Muscle layer of colon (tissue), 2 donors: ENCODE measurements around the gene MUC2.

ENCODE experiments used
- H3K27ac ChIP-seq: one replicate; pipeline ENCODE4 v1.7.0; 2013; ENCODE audit warnings: low read depth, mild to moderate bottlenecking, low read length, moderate library complexity
- H3K27me3 ChIP-seq, 2 donors: one replicate each; pipeline ENCODE4 v1.7.0; 2013; ENCODE audit warnings: low read length in 2 of 2, mild to moderate bottlenecking in 2 of 2; ENCODE audit not compliant: insufficient read depth in 2 of 2, control insufficient read depth in 1 of 2
- H3K36me3 ChIP-seq: one replicate; pipeline ENCODE4 v1.7.0; 2013; ENCODE audit warnings: mild to moderate bottlenecking, low read length; ENCODE audit not compliant: insufficient read depth
- H3K4me1 ChIP-seq: one replicate; pipeline ENCODE4 v1.7.0; 2013; ENCODE audit warnings: mild to moderate bottlenecking, low read length; ENCODE audit not compliant: insufficient read depth
- H3K4me3 ChIP-seq, 2 donors: one replicate each; pipeline ENCODE4 v1.7.0; 2013; ENCODE audit warnings: low read length in 2 of 2, low read depth in 1 of 2, mild to moderate bottlenecking in 1 of 2, moderate library complexity in 1 of 2
- H3K9ac ChIP-seq: one replicate; pipeline ENCODE4 v1.7.0; 2013; ENCODE audit warnings: low read length
- H3K9me3 ChIP-seq: one replicate; pipeline ENCODE4 v1.7.0; 2013; ENCODE audit warnings: mild to moderate bottlenecking, low read length
- donor health status: abdominal sarcoma.
- donor health status: Adenocarcinoma of cecum.

MUC2 gene

DNA sequence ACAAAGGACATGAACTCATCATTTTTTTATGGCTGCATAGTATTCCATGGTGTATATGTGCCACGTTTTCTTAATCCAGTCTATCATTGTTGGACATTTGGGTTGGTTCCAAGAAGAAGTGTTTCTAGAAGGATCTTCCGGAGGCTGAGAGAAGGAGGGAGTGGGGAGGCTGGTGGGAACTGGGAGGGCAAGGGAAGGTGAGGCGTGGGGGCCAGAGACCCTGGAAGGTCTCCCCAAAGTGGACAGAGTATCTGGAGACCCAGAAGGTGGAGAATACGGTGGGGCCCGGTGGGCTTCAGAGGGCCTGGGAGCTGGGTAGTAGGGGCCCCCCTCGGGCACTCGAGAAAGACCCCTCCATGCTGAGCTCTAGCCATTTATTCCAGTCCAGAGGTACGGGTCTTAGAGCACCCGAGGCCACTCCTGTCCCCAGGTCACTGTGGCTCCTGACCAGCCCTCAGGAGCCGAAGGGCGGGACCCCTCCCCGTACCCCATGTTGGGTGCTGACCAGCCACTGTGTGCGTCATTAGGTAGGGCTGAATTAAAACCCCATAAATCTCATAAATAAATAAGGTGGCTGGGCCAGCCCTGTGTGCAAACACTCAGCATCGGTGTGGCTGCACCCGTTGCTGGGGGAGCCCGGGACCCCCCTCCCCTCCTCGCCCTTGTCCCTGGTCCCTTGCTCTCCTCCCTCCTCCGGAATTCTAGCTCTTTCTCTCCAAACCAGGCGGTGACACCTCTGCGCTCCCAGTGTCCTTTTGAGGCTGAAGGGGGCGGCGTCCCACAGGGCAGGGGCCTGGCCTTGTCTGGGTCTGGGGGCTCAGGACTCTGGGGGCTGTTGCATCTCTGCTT lies 44.3 kb downstream of the MUC2 start:
- no peaks in the 10 kb centered on the region for H3K9me3 ChIP-seq
- H3K4me1 ChIP-seq, result no peaks in the 10 kb centered on the region
- H3K27me3 ChIP-seq, result peaks cover 0 to 31% of the 10 kb centered on the region in 2 donors
- H3K27ac ChIP-seq, result no peak overlapping the region
- H3K36me3 ChIP-seq, result no peaks in the 10 kb centered on the region
- H3K9ac ChIP-seq, result no peak overlapping the region
- H3K4me3 ChIP-seq, result no peak overlapping the region

DNA sequence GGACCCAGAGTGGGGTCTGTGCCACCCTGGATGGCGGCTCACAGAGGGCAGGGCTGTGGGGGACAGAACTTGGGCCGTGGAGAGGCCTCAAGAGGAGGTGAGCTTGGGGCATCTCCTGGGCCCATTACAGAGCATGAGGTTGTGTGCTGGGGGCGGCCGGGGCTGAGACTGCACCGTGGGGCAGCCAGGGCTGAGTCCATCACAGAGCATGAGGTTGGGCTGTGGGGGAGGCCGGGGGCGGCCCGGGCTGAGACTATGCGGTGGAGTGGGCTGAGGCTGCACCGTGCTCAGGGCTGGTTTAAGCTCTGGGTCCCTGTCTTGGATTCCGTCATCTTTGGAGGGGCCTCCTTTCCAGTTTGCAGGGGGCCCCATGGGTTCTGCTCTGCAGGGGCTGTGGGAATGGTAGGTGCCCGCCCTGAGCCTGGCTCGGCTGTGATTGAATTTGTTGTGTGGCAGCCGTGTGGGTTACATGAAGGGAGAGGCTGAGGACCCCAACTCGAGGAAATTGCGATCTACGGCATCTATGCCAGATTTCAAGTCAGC lies 45.0 kb downstream of the MUC2 start:
- no peaks in the 10 kb centered on the region for H3K36me3 ChIP-seq
- no peak overlapping the region for H3K27ac ChIP-seq
- no peak overlapping the region for H3K4me3 ChIP-seq
- H3K4me1 ChIP-seq, result no peaks in the 10 kb centered on the region
- H3K9me3 ChIP-seq, result no peaks in the 10 kb centered on the region
- no peak overlapping the region for H3K9ac ChIP-seq
- peaks cover 0 to 31% of the 10 kb centered on the region in 2 donors for H3K27me3 ChIP-seq

DNA sequence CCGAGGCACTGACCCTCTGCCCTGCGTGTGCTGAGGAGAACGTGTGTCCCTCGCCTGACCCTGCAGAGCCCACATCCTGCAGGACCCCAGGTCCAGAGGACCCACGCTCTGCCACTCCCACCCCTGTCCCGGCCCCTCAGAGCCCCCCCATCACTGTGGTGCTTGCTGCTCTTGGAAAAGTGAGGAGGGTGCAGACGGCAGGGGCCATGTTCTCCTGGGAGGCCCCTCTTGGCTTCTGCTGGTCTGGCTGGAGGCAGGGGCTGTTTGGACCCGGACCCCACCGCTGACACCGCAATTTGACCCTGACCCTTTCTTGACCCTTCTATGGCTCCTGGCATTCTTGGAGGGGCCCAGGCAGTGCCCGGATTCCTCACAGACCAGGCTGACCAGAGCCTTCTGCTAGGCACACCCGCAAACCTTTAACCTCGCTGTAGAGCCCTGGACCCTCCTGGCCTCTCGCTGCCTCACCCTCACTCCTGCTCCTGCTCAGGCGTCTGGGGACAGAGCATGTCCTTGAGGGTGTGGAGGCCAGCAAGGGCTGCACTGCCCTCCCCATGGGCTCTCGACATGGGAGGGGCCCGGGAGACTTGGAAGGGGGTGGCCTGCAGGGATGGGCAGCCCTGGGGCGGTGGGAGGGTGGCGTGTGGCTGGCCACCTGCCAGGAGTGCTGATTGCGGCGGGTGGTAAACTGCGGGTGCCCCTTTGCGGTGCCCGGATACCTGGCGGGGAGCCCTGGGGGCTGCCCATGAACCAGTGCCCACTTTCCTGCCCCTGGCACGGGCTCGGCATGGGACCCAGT lies 46.1 kb downstream of the MUC2 start:
- Histone ChIP-seq H3K9me3 (no peaks in the 10 kb centered on the region), H3K4me3 (no peak overlapping the region), H3K27me3 (peaks cover 0 to 31% of the 10 kb centered on the region in 2 donors), H3K27ac (no peak overlapping the region), H3K4me1 (no peaks in the 10 kb centered on the region), H3K9ac (no peak overlapping the region), H3K36me3 (no peaks in the 10 kb centered on the region)

DNA sequence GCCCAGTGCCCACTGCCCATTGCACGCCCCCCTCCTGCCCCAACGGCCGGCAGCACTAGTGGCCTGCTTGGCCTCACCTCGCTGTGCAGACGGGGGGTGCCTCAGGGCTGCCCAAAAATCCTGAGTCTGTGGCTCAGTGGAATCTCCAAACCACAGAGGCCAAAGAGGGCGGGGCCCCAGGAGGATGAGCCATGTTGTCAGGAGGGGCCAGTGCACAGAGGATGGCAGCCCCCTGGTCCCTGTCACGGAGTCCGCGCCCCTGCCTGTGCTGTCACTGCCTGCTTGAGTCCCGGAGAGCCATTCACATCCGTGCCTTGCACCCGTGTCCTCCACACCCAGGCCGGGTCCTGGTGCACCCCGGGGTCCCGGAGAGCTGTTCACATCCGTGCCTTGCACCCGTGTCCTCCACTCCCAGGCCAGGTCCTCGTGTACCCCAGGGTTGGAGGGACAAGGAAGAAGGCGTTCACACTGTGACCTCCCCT lies 46.7 kb downstream of the MUC2 start:
- Histone ChIP-seq H3K4me1 (no peaks in the 10 kb centered on the region), H3K27me3 (peaks cover 0 to 31% of the 10 kb centered on the region in 2 donors), H3K36me3 (no peaks in the 10 kb centered on the region), H3K9ac (no peak overlapping the region), H3K4me3 (no peak overlapping the region), H3K9me3 (no peaks in the 10 kb centered on the region), H3K27ac (no peak overlapping the region)

DNA sequence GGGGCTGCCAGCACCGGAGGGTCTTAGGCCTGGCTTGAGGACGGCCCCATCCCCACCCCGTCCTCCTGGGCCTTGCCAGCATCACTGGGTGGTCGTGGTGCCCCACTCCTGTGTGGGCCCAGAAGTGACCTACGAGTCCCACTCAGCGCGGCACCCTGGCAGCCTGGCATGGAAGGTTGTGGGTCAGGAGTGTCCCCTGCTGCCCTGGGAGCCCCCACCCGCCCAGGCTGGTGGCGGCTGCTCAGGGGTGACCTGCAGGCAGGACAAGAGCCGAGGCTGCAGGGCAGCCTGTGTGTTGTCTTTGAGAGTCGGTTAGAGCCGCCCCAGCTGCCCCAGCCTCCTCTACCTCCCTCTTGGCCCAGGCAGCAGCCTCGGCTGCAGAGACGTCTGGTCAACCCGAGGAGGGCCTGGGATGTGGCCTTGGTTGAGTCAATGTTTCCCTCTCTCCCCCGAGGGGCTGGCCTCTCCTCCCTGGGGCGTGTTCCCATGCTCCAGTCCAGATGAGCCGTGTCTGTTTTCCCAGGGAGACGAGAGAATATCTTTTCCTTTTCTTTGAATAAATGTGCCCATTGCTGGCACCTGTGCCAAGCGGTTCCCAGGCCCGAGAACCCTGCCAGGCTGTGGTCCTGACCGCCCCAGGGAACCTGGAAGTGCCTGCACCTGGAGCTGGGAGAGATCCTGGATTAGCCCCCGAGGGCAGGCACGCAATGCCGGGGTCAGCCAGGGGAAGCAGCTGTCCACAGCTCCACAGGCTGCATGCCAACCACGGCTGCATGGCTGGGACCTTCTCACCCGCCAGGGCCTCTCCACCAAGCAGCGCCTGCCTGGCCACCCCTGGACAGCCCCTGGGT lies 47.4 kb downstream of the MUC2 start:
- H3K9me3 ChIP-seq, result no peaks in the 10 kb centered on the region
- peaks cover 0 to 37% of the 10 kb centered on the region in 2 donors for H3K27me3 ChIP-seq
- H3K4me3 ChIP-seq, result no peak overlapping the region
- no peaks in the 10 kb centered on the region for H3K36me3 ChIP-seq
- no peaks in the 10 kb centered on the region for H3K4me1 ChIP-seq
- H3K9ac ChIP-seq, result no peak overlapping the region
- no peak overlapping the region for H3K27ac ChIP-seq

GRCh38 chr11:1122664-1123002 lies 48.0 kb downstream of the MUC2 start:
- H3K4me3 ChIP-seq, result no peak overlapping the region
- no peaks in the 10 kb centered on the region for H3K4me1 ChIP-seq
- H3K27ac ChIP-seq, result no peak overlapping the region
- no peak overlapping the region for H3K9ac ChIP-seq
- no peaks in the 10 kb centered on the region for H3K36me3 ChIP-seq
- peaks cover 0 to 39% of the 10 kb centered on the region in 2 donors for H3K27me3 ChIP-seq
- H3K9me3 ChIP-seq, result no peaks in the 10 kb centered on the region

GRCh38 chr11:1123970-1124369 lies 49.3 kb downstream of the MUC2 start:
- H3K9ac ChIP-seq, result no peak overlapping the region
- H3K9me3 ChIP-seq, result no peaks in the 10 kb centered on the region
- no peaks in the 10 kb centered on the region for H3K4me1 ChIP-seq
- no peak overlapping the region for H3K27ac ChIP-seq
- H3K27me3 ChIP-seq, result peaks cover 0 to 42% of the 10 kb centered on the region in 2 donors
- no peaks in the 10 kb centered on the region for H3K36me3 ChIP-seq
- H3K4me3 ChIP-seq, result no peak overlapping the region
